HG02571 (cell line): ENCODE results near the gene OXER1.

Experiments used
- ATAC-seq: cut with Tn5 transposase; IDR thresholded peaks from one replicate; pipeline ENCODE4 v1.9.1; 2021; ENCODE audit warnings: mild to moderate bottlenecking, moderate library complexity; ENCODE audit not compliant: unreplicated experiment

Gene OXER1

DNA sequence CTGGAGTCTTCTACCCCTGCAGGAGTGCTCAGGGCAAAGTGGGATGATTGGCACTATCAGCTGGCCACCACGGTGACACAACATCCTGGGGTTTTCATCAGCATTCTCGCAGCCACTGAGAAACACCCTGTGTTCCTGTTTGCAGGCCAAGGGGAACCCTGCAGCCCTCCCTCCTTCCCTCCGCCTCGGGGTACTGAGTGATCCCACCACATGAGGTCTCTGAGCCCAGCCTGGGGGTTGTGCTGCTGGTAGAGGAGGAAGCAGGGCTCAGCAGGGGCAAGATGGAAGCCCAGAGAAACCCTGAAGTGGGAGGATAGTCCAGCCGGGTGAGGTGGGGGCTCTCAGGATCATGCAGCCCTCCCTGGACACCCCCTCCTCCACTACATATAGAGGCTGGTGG, at the start of gene OXER1:
OXER1 (minus strand) TSS at position 40 of the 400 bp plus-strand sequence. CDS start 73 bp downstream, outside the sequence.
- no peak for ATAC-seq

GRCh38 chr2:42812899-42813479, 49.1 kb upstream of the OXER1 start:
- ATAC-seq = no peak

DNA sequence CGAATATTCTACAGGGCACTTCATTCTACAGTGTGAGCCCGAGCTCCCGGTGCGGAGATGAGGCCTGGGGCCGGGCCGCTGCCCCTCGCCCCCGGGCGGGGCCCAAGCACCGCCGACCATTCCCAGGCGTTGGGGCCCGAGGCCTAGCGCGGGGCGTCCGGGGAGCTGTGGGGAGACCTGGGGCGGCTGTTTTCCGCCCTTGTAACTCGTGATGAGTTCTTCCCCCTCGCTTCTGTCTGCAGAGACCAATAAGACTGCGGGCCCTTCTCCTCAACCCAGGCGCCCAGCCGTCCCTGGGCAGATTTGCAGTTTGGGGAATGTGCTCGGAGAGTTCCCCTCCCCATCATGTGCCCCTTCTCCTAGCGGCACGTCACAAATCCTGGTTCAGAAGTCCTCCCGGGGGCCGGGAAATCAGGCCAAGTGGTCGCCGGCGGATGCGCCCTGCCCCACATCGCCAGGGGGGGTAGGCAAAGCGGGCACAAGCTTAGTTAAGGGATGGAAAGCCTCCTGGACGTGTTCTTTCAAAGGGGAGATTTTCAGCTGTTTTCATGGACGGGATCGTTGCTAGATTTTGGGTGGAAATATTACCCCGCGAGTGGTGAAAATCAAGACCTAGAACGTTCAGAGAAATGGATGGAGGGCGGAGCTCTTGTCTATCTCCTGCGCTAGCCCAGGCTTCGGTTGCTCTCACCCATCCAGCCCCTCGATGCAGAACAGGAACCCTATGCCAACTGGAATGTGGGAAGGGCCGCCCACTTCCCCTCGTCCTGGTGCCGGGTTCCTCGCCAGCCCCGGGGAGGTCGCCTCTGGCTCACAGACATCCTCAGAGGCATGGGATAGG, 47.3 kb upstream of the OXER1 start:
- peak; percentile 4 for ATAC-seq

GRCh38 chr2:42810121-42810970, 46.4 kb upstream of the OXER1 start:
- ATAC-seq = peak; percentile 73

DNA sequence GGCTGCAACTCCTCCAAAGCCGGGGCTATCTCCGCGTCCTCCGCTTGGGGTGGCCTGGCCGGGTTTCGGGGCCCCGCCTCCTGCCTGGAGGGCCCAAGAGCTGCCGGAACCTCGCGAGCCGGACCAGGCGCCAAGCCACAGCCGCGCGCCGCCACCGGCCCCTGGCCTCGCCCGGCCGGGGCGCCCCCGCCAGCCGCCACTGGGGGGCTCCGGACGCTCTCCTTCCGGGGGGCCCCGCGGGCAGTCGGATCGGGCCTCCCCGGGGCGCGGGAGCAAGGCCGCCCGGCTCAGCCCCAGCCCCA, 45.8 kb upstream of the OXER1 start:
- ATAC-seq = no peak

DNA sequence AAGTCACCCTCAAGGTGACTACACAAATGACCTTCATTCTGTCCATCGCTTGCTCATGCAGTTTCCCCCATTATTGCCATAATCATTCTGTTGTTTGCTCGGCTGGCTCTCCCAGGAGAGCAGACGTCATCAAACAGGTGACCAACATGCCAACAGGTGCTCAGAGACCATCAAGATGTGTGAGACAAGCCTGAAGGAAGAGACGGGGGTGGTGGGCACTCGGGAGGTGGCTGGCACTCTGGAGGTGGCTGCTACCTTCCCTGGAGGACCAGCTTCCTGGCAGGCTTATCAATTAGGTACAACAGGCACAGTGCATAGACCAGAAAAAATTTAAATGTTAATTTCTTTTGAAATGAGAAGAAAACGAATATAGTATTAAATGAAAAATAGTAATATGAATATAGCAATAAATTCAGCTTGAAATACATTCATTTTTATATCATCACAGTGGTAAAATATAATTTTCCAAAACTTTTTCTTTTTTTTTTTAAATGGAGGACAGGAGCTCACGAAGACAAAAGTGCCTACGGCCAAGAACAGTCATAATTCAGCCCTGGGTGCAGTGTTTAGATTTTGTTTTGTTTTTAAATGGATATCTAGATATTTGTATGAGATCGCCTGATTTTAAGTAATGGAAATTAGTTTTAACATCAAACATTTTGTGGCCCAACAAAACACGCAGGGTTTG, 45.3 kb upstream of the OXER1 start:
- ATAC-seq = no peak

GRCh38 chr2:42808301-42808700, 44.4 kb upstream of the OXER1 start:
- ATAC-seq = no peak

GRCh38 chr2:42806786-42807185, 42.9 kb upstream of the OXER1 start:
- ATAC-seq = no peak

GRCh38 chr2:42804891-42805290, 41.0 kb upstream of the OXER1 start:
- no peak for ATAC-seq

- no peak for ATAC-seq
Observed at GRCh38 chr2:42804338-42804737, 40.4 kb upstream of the OXER1 start.

GRCh38 chr2:42802150-42802549, 38.2 kb upstream of the OXER1 start:
- ATAC-seq = no peak

- no peak for ATAC-seq
Observed at GRCh38 chr2:42801381-42801780, 37.4 kb upstream of the OXER1 start.

GRCh38 chr2:42800981-42801380, 37.0 kb upstream of the OXER1 start:
- no peak for ATAC-seq

- no peak for ATAC-seq
Observed at GRCh38 chr2:42800461-42800962, 36.6 kb upstream of the OXER1 start.

- ATAC-seq = no peak
Observed at GRCh38 chr2:42799881-42800280, 35.9 kb upstream of the OXER1 start.

GRCh38 chr2:42797281-42797680, 33.3 kb upstream of the OXER1 start:
- ATAC-seq = no peak

GRCh38 chr2:42796427-42797248, 32.7 kb upstream of the OXER1 start:
- peak; percentile 41 for ATAC-seq

DNA sequence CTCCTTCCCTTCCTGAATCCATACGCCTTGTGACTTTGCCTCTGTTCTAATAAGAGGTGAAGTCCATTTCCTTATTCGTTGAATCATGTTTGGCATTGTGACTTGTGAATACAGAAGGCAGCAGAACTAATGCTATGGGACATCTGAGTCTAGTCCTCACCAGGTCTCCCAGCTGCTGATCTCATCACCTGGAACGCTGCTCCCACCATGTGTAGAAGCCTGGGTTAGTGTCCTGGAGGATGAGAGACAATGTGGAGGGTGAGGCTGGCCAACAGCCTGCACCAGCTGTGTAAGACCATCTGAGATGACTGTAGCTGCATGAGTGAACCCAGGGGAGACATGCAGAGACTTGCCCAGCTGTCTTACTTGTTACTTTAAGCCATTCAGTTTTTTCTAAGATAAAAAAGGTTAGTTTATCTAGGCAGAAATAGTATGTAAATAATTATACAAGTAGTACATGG, 31.9 kb upstream of the OXER1 start:
- ATAC-seq = peak; percentile 33

GRCh38 chr2:42795275-42795674, 31.3 kb upstream of the OXER1 start:
- no peak for ATAC-seq
